K562 (cell line): ENCODE results near the gene TSSK2. TPM values are rescaled to one million over a fixed set of nuclear protein-coding genes. Genes with fewer than 3 reads are reported as not detected.

Experiments
- BHLHE40 ChIP-seq: IDR thresholded peaks from 2 replicates; pipeline ENCODE4 v1.6.1; 2011; ENCODE audit warnings: low read length, improper control_type of control experiment
- CHCHD3 ChIP-seq: fragments of 250-450 bp; sonication (Bioruptor Pico); IDR thresholded peaks from 2 replicates; pipeline ENCODE4 v2.1.2; 2022; ENCODE audit warnings: mild to moderate bottlenecking
- CTCF ChIP-seq, 3 experiments: IDR thresholded peaks in 2 of 3; conservative IDR thresholded peaks in 1 of 3; 2 replicates each; pipeline ENCODE4 v1.5.1; 2011 to 2012; ENCODE audit warnings: low read length in 3 of 3, mild to moderate bottlenecking in 3 of 3, control low read depth in 2 of 3, improper control_type of control experiment in 1 of 3, inconsistent platforms in 1 of 3, low read depth in 1 of 3, mixed read lengths in 1 of 3, moderate library complexity in 1 of 3; ENCODE audit not compliant: insufficient read depth in 2 of 3
- HBP1 ChIP-seq: fragments of 450-650 bp; formaldehyde crosslinking; IDR thresholded peaks from 2 replicates; pipeline ENCODE4 v1.4.0; 2022; ENCODE audit warnings: missing genetic modification characterization
- KLF1 ChIP-seq: fragments of 450-650 bp; IDR thresholded peaks from 2 replicates; pipeline ENCODE4 v1.6.1; 2016; ENCODE audit warnings: missing genetic modification characterization, missing compliant biosample characterization
- NR4A1 ChIP-seq, 2 experiments: fragments of 250-450 bp in 1 of 2; fragments of 450-650 bp in 1 of 2; sonication (Bioruptor Pico) in 1 of 2; IDR thresholded peaks; 2 replicates each; pipeline versions ENCODE4 v1.4.0 to v1.6.1; 2016 to 2020; ENCODE audit warnings: mild to moderate bottlenecking in 2 of 2, missing compliant biosample characterization in 1 of 2, missing genetic modification characterization in 1 of 2, moderate library complexity in 1 of 2
- OTX1 ChIP-seq: fragments of 450-650 bp; formaldehyde crosslinking; IDR thresholded peaks from 2 replicates; pipeline ENCODE4 v1.4.0; 2022; ENCODE audit warnings: mild to moderate bottlenecking
- PYGO2 ChIP-seq: fragments of 450-650 bp; IDR thresholded peaks from 2 replicates; pipeline ENCODE4 v1.6.1; 2016; ENCODE audit warnings: mild to moderate bottlenecking, missing genetic modification characterization, moderate library complexity, missing compliant biosample characterization
- SP2 ChIP-seq: IDR thresholded peaks from 2 replicates; pipeline ENCODE4 v1.6.1; 2011; ENCODE audit warnings: mild to moderate bottlenecking, low read depth, low read length, moderate library complexity; ENCODE audit not compliant: poor library complexity, severe bottlenecking; ENCODE audit errors: extremely low read depth
- WHSC1 ChIP-seq: IDR thresholded peaks from one replicate; pipeline ENCODE4 v1.6.1; 2012; ENCODE audit warnings: low read length, control low read depth, inconsistent platforms
- ZNF165 ChIP-seq: fragments of 250-450 bp; sonication (Bioruptor Pico); IDR thresholded peaks from 2 replicates; pipeline ENCODE4 v1.4.0; 2020; ENCODE audit warnings: borderline replicate concordance
- polyA plus RNA-seq, 8 experiments: library from polyadenylated mRNA; depleted of rRNA in 4 of 8; stranded (reverse) in 5 of 8; unstranded in 3 of 8; fragments of >200 nt; fragmentation: Nextera tagmentation in 2 of 8; fragmentation: Illumina TruSeq in 1 of 8; extraction: Ambion mirVana in 2 of 8; extraction: Trizol in 1 of 8; gene quantifications; 2 replicates each; pipeline versions ENCODE4 v1.2.1 to v1.2.3, GENCODE V29; 2011 to 2014; ENCODE audit warnings: inconsistent platforms in 1 of 8, missing spikeins in 1 of 8
- total RNA-seq, 7 experiments: library from RNA; depleted of rRNA in 6 of 7; stranded (reverse); fragments of >200 nt in 6 of 7; fragmentation: Illumina TruSeq in 2 of 7; extraction: Trizol in 2 of 7; gene quantifications; 2 replicates each; pipeline versions ENCODE4 v1.2.1 to v1.2.3, GENCODE V29; 2011 to 2021; ENCODE audit warnings: low replicate concordance in 1 of 7
- TF ChIP-seq, protein P1 (sequence below): fragments of 450-650 bp; IDR thresholded peaks from 2 replicates; pipeline ENCODE4 v1.6.1; 2018; ENCODE audit not compliant: partially characterized antibody
- TF ChIP-seq, protein P2 (sequence below): fragments of 250-450 bp; sonication (Bioruptor Pico); IDR thresholded peaks from 2 replicates; pipeline ENCODE4 v1.4.0; 2020; ENCODE audit warnings: borderline replicate concordance
- TF ChIP-seq, protein P3 (sequence below): sonication (generic); formaldehyde crosslinking; IDR thresholded peaks from 2 replicates; pipeline ENCODE4 v1.8.1; 2023; ENCODE audit warnings: mild to moderate bottlenecking, missing genetic modification reagents

Gene TSSK2
- total and polyA plus RNA-seq, 9 of the 15 experiments (the other 6 are each of a cell fraction or from before 2014, with no cell fraction given), result 0.04 TPM; not detected in 8

DNA sequence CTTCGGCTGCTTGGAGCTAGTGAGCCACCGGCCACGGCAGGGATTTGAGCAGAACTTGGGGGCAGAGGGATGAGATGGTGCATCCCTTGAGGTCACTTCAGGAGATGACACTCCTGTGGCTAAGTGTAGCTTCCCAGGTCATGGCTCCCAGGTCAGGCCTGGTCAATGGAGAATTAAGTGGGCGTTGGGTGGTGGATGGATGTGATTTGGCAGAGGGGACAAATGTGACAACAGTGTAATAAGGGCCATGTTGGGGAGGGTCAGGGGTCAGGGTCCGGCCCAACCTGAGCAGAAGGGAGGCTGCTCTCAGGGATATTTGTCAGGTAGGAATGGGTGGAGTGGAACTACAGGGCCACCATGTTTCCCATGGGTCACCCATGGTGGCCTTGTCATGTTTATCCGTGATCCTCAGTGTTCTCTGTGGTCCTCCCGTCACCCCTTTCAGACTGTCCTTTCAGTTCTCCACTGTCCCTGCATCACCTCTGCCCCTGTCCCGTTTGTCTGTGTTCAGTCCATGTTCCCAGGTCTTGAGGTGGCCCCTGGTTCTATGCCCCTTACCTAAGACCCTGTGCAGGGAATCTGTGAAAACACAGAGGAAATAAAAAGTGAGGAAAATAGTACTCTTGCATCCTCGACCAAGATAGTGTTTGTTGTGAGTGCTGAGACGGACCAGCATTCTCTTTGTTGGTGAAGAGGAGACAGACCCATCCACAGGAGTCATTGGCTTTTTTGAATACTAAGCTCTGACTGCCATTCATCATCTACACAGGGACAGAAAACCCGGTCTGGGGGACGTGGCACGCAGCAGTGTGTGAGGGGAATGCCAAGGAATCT, 41.3 kb downstream of the TSSK2 start (continued):
- TF ChIP-seq NR4A1 (CRISPR knock-in tag; IDR thresholded peaks at IDR 0.05) (no peak), NR4A1 (tag; IDR thresholded peaks at IDR 0.05) (peak; percentile 30; the same call in 1 of the 2 replicates), CTCF (IDR thresholded peaks at IDR 0.05 in 2 of 3, conservative IDR thresholded peaks at IDR 0.05 in 1 of 3; ENCODE audit: insufficient read depth in 2 of 3, low read depth in 1 of 3, low read length in 3 of 3) (0 out of 6 replicates have a peak, but pooled peaks of 2 of the 3 experiments have one; percentile 3 to 6), CHCHD3 (CRISPR knock-in tag) (peak; percentile 76; the same call in 1 of the 2 replicates), BHLHE40 (no peak), HBP1 (peak; percentile 52; the same call in 1 of the 2 replicates), ZNF165 (CRISPR knock-in tag) (peak; percentile 63; the same call in 1 of the 2 replicates), SP2 (peak; percentile 14), OTX1 (peak; percentile 85), WHSC1 (peak; percentile 25), PYGO2 (tag) (0 out of 2 replicates have a peak, but pooled peaks have one; percentile 4), KLF1 (tag) (no peak)
- TF ChIP-seq, protein P1, sequence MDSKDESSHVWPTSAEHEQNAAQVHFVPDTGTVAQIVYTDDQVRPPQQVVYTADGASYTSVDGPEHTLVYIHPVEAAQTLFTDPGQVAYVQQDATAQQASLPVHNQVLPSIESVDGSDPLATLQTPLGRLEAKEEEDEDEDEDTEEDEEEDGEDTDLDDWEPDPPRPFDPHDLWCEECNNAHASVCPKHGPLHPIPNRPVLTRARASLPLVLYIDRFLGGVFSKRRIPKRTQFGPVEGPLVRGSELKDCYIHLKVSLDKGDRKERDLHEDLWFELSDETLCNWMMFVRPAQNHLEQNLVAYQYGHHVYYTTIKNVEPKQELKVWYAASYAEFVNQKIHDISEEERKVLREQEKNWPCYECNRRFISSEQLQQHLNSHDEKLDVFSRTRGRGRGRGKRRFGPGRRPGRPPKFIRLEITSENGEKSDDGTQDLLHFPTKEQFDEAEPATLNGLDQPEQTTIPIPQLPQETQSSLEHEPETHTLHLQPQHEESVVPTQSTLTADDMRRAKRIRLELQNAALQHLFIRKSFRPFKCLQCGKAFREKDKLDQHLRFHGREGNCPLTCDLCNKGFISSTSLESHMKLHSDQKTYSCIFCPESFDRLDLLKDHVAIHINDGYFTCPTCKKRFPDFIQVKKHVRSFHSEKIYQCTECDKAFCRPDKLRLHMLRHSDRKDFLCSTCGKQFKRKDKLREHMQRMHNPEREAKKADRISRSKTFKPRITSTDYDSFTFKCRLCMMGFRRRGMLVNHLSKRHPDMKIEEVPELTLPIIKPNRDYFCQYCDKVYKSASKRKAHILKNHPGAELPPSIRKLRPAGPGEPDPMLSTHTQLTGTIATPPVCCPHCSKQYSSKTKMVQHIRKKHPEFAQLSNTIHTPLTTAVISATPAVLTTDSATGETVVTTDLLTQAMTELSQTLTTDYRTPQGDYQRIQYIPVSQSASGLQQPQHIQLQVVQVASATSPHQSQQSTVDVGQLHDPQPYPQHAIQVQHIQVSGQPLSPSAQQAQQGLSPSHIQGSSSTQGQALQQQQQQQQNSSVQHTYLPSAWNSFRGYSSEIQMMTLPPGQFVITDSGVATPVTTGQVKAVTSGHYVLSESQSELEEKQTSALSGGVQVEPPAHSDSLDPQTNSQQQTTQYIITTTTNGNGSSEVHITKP, result no peak
- TF ChIP-seq, protein P2, sequence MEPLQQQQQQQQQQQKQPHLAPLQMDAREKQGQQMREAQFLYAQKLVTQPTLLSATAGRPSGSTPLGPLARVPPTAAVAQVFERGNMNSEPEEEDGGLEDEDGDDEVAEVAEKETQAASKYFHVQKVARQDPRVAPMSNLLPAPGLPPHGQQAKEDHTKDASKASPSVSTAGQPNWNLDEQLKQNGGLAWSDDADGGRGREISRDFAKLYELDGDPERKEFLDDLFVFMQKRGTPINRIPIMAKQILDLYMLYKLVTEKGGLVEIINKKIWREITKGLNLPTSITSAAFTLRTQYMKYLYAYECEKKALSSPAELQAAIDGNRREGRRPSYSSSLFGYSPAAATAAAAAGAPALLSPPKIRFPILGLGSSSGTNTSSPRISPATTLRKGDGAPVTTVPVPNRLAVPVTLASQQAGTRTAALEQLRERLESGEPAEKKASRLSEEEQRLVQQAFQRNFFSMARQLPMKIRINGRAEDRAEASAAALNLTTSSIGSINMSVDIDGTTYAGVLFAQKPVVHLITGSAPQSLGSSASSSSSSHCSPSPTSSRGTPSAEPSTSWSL (CRISPR knock-in tag), result peak; percentile 75; the same call in 1 of the 2 replicates
- TF ChIP-seq, protein P3, sequence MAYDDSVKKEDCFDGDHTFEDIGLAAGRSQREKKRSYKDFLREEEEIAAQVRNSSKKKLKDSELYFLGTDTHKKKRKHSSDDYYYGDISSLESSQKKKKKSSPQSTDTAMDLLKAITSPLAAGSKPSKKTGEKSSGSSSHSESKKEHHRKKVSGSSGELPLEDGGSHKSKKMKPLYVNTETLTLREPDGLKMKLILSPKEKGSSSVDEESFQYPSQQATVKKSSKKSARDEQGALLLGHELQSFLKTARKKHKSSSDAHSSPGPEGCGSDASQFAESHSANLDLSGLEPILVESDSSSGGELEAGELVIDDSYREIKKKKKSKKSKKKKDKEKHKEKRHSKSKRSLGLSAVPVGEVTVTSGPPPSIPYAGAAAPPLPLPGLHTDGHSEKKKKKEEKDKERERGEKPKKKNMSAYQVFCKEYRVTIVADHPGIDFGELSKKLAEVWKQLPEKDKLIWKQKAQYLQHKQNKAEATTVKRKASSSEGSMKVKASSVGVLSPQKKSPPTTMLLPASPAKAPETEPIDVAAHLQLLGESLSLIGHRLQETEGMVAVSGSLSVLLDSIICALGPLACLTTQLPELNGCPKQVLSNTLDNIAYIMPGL (CRISPR knock-in tag), result peak; percentile 60; the same call in 1 of the 2 replicates
